CD14-positive monocyte (primary cell): ENCODE data around the gene MAP1S. TPM values are rescaled to one million over a fixed set of nuclear protein-coding genes. Genes with fewer than 3 reads are reported as not detected.
A peak's percentile ranks its signal among the peaks of the same experiment; 100 is the strongest.

Experiments used
- DNase-seq, 3 donors: peaks; one replicate each; pipeline ENCODE4 v3.0.0-alpha.2; 2011 to 2022
- H2AFZ ChIP-seq: 2 replicates; pipeline ENCODE4 v1.6.0; 2012; ENCODE audit warnings: mild to moderate bottlenecking, low read depth, low read length, inconsistent platforms; ENCODE audit not compliant: insufficient read depth, poor library complexity, severe bottlenecking
- H3K27ac ChIP-seq, 2 donors: 1 replicate in 1 of 2; 2 replicates in 1 of 2; pipeline ENCODE4 v1.5.1; 2012 to 2013; ENCODE audit warnings: low read length in 2 of 2, control low read depth in 1 of 2, inconsistent platforms in 1 of 2, low read depth in 1 of 2, mild to moderate bottlenecking in 1 of 2
- H3K27me3 ChIP-seq, 2 donors: one replicate each; pipeline versions ENCODE4 v1.6.0 to v1.6.1; 2011 to 2013; ENCODE audit warnings: low read length in 2 of 2; ENCODE audit not compliant: control insufficient read depth in 2 of 2, insufficient read depth in 2 of 2
- H3K36me3 ChIP-seq, 2 donors: replicated peaks in 1 of 2; 1 replicate in 1 of 2; 2 replicates in 1 of 2; pipeline versions ENCODE4 v1.5.1 to v1.6.1; 2012 to 2013; ENCODE audit warnings: low read length in 2 of 2, control low read depth in 1 of 2, inconsistent platforms in 1 of 2, mild to moderate bottlenecking in 1 of 2; ENCODE audit not compliant: insufficient read depth in 2 of 2, control insufficient read depth in 1 of 2
- H3K4me1 ChIP-seq, 2 donors: 1 replicate in 1 of 2; 2 replicates in 1 of 2; pipeline versions ENCODE4 v1.5.1 to v1.6.1; 2012 to 2013; ENCODE audit warnings: low read length in 2 of 2, control low read depth in 1 of 2, inconsistent platforms in 1 of 2, mild to moderate bottlenecking in 1 of 2, moderate library complexity in 1 of 2; ENCODE audit not compliant: insufficient read depth in 2 of 2, control insufficient read depth in 1 of 2
- H3K4me2 ChIP-seq: replicated peaks from 2 replicates; pipeline ENCODE3; 2012; ENCODE audit warnings: low read length, moderate library complexity, mild to moderate bottlenecking; ENCODE audit not compliant: poor library complexity, severe bottlenecking; ENCODE audit errors: extremely low read depth
- H3K4me3 ChIP-seq, 3 experiments: fragments of 200-600 bp in 1 of 3; sonication (generic) in 1 of 3; replicated peaks in 1 of 3; 1 replicate in 2 of 3; 2 replicates in 1 of 3; pipeline ENCODE4 v1.5.1; 2011 to 2013; ENCODE audit warnings: low read length in 3 of 3, mild to moderate bottlenecking in 3 of 3, control low read depth in 2 of 3, low read depth in 2 of 3, inconsistent platforms in 1 of 3, moderate library complexity in 1 of 3
- H3K79me2 ChIP-seq: 2 replicates; pipeline ENCODE4 v1.6.0; 2012; ENCODE audit warnings: mild to moderate bottlenecking, control low read depth, inconsistent platforms, low read length, moderate library complexity; ENCODE audit not compliant: insufficient read depth
- H3K9ac ChIP-seq: 2 replicates; pipeline ENCODE4 v1.6.0; 2017; ENCODE audit warnings: low read length, mild to moderate bottlenecking; ENCODE audit not compliant: insufficient read depth, poor library complexity, severe bottlenecking
- H3K9me3 ChIP-seq, 2 donors: replicated peaks in 1 of 2; 1 replicate in 1 of 2; 2 replicates in 1 of 2; pipeline versions ENCODE4 v1.5.1 to v1.6.1; 2012 to 2013; ENCODE audit warnings: low read length in 2 of 2, control low read depth in 1 of 2; ENCODE audit not compliant: control insufficient read depth in 1 of 2, insufficient read depth in 1 of 2
- H4K20me1 ChIP-seq: 2 replicates; pipeline ENCODE4 v1.6.0; 2012; ENCODE audit warnings: mild to moderate bottlenecking, low read length, control low read depth, moderate library complexity; ENCODE audit not compliant: insufficient read depth
- H3K27ac Mint-ChIP-seq, 7 donors: one replicate each; pipeline ENCODE4 v1.8.0; 2020; ENCODE audit warnings: mild to moderate bottlenecking in 7 of 7, mixed read lengths in 7 of 7, moderate library complexity in 6 of 7, inconsistent platforms in 2 of 7
- H3K27me3 Mint-ChIP-seq, 3 donors: one replicate each; pipeline ENCODE4 v1.8.0; 2021 to 2022; ENCODE audit warnings: low read depth in 3 of 3, mild to moderate bottlenecking in 3 of 3, mixed read lengths in 3 of 3, moderate library complexity in 3 of 3, inconsistent platforms in 1 of 3
- H3K36me3 Mint-ChIP-seq, 2 donors: one replicate each; pipeline ENCODE4 v1.8.0; 2020; ENCODE audit warnings: mixed read lengths in 2 of 2, inconsistent platforms in 1 of 2, mild to moderate bottlenecking in 1 of 2
- H3K4me1 Mint-ChIP-seq: one replicate; pipeline ENCODE4 v1.8.0; 2020; ENCODE audit warnings: mild to moderate bottlenecking, mixed read lengths
- H3K4me3 Mint-ChIP-seq, 2 donors: one replicate each; pipeline ENCODE4 v1.8.0; 2020; ENCODE audit warnings: mild to moderate bottlenecking in 2 of 2, mixed read lengths in 2 of 2, moderate library complexity in 1 of 2
- H3K9me3 Mint-ChIP-seq, 7 donors: one replicate each; pipeline ENCODE4 v1.8.0; 2020 to 2022; ENCODE audit warnings: mixed read lengths in 7 of 7, mild to moderate bottlenecking in 6 of 7, moderate library complexity in 6 of 7, inconsistent platforms in 2 of 7
- CTCF ChIP-seq: fragments of 200-600 bp; IDR thresholded peaks from one replicate; pipeline ENCODE4 v1.8.0; 2022; ENCODE audit warnings: antibody characterized with exemption, mild to moderate bottlenecking
- WGBS: methylation state at CpG from one replicate; pipeline ENCODE4 v1.1.5; 2013; ENCODE audit warnings: missing lambda C conversion rate; ENCODE audit not compliant: insufficient coverage; 5-methylcytosine and 5-hydroxymethylcytosine counted together
- intact Hi-C, 2 donors: fragments of 100-400 bp; cut with micrococcal nuclease; formaldehyde crosslinking; loops; one replicate each; pipeline versions ENCODE4 v1.15.0 to v1.15.1; 2023
- polyA plus RNA-seq, 3 donors: library from polyadenylated mRNA; depleted of rRNA in 1 of 3; unstranded in 2 of 3; stranded (reverse) in 1 of 3; fragments of 300-500 nt in 2 of 3; fragments of >200 nt in 1 of 3; fragmentation: Illumina TruSeq in 2 of 3; gene quantifications; 1 replicate in 2 of 3; 2 replicates in 1 of 3; pipeline ENCODE4 v1.2.3, GENCODE V29; 2012 to 2021

The MAP1S gene
- polyA plus RNA-seq, 3 donors: 24.5 to 28.3 (median 27.5) TPM

- H3K27ac Mint-ChIP-seq: peak overlapping the region in 6 of 7 donors; percentile 75 to 95 (median 90)
- peaks cover 58% of the 10 kb centered on the region for H3K4me1 Mint-ChIP-seq
- DNase-seq: peak in 1 of 3 donors; percentile 6
- 2% methylated on average over 6 of the region's 7 CpGs for WGBS
- H3K36me3 Mint-ChIP-seq: peaks cover 19 to 36% of the 10 kb centered on the region in 2 donors
- Histone ChIP-seq H3K27ac (peak overlapping the region; percentile 2 to 82), H3K36me3 (peaks cover 24 to 29% of the 10 kb centered on the region in 2 donors), H3K4me3 (peak overlapping the region; percentile 80 to 95 (median 81)), H2AFZ (peak overlapping the region; percentile 65), H3K4me2 (peak overlapping the region; percentile 93), H3K27me3 (no peaks in the 10 kb centered on the region), H4K20me1 (peaks cover 57% of the 10 kb centered on the region), H3K9me3 (no peaks in the 10 kb centered on the region), H3K9ac (peak overlapping the region; percentile 76), H3K4me1 (peaks cover 56 to 63% of the 10 kb centered on the region in 2 donors), H3K79me2 (peaks cover 66% of the 10 kb centered on the region)
- peak overlapping the region; percentile 85 to 98 for H3K4me3 Mint-ChIP-seq
- peaks cover 0 to 4% (median 0%) of the 10 kb centered on the region in 3 donors for H3K27me3 Mint-ChIP-seq
- intact Hi-C loops: no loop called here
- TF ChIP-seq CTCF: no peak
- peaks cover 0 to 2% (median 0%) of the 10 kb centered on the region in 7 donors for H3K9me3 Mint-ChIP-seq
Measured at GRCh38 chr19:17720440-17720839, 1.2 kb downstream of the MAP1S start.

DNA sequence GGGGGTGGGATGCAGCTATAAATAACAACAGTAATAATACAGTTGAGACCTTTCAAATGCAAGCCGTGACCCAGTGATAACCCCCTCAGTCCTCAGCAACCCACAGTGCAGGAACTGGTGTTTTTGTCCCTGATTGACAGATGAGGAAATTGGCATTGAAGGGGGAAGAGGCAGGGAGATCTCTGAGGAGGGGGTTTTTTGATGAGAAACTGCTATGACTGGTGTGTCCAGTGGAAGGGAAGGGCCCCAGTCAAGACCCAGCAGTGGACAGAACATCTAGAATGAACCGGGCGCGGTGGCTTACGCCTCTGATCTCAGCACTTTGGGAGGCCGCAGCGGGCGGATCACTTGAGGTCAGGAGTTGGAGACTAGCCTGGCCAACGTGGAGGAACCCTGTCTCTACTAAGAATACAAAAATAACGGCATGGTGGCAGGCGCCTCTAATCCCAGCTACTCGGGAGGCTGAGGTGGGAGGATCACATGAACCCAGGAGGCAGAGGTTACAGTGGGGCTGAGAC lies 1.9 kb downstream of the MAP1S start:
- Mint-ChIP-seq H3K36me3 (peaks cover 25 to 43% of the 10 kb centered on the region in 2 donors), H3K9me3 (peaks cover 0 to 2% (median 0%) of the 10 kb centered on the region in 7 donors), H3K4me1 (peaks cover 56% of the 10 kb centered on the region), H3K27ac (peak overlapping the region; percentile 87 to 95 (median 92)), H3K4me3 (peak overlapping the region; percentile 85 to 98), H3K27me3 (peaks cover 0 to 4% (median 0%) of the 10 kb centered on the region in 3 donors)
- H3K4me1 ChIP-seq: peaks cover 56 to 63% of the 10 kb centered on the region in 2 donors
- no peak overlapping the region for H2AFZ ChIP-seq
- peaks cover 64% of the 10 kb centered on the region for H4K20me1 ChIP-seq
- H3K4me3 ChIP-seq: peak overlapping the region in 2 of 3 experiments; percentile 81 to 95
- no peaks in the 10 kb centered on the region for H3K9me3 ChIP-seq
- 80% methylated on average over 2 of the region's 12 CpGs for WGBS
- intact Hi-C loops: no loop called here
- peak in 2 of 3 donors; percentile 57 to 67 for DNase-seq
- peak overlapping the region; percentile 11 to 82 for H3K27ac ChIP-seq
- H3K9ac ChIP-seq: peak overlapping the region; percentile 76
- no peak for TF ChIP-seq CTCF
- peaks cover 74% of the 10 kb centered on the region for H3K79me2 ChIP-seq
- peaks cover 29 to 36% of the 10 kb centered on the region in 2 donors for H3K36me3 ChIP-seq
- H3K27me3 ChIP-seq: no peaks in the 10 kb centered on the region
- H3K4me2 ChIP-seq: peak overlapping the region; percentile 93
